ENCODE results near the gene SART1. TPM values are rescaled to one million over a fixed set of nuclear protein-coding genes. Genes with fewer than 3 reads are reported as not detected.
"Not testable (repeated sequence)": the region's sequence is repeated elsewhere in the genome, so short reads cannot be mapped to it uniquely, and the experiment has no call there.

SART1 gene
- total RNA-seq, 2 experiments from 2014 or later: 65.4 to 70.1 TPM

DNA sequence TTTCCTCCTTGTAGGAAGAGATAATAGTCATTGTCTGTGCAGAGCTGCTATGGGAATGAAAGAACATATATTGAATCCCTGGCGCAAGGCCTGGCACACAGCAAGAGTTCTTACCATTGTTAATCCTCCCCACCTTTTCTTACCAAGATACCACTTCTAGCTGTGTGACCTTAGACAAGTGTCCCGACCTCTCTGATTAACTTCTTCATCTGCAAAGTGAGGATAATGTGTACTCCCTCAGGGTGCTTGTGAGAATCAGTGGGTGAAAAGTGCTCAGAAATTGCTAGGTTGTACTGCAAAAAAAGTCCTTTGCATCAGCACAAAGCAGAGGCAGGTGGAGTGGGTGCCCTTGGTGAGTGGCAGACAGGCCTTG is 46.5 kb downstream of the SART1 start:
- ChIA-PET POLR2A (no interaction called here), CTCF (interaction anchor here (1.0 to 2.4 kb wide), 4 partner anchors 14 to 296 kb away, joined by 3 to 13 read pairs (median 5); partner anchors contain the start of genes CATSPER1 and KAT5)

DNA sequence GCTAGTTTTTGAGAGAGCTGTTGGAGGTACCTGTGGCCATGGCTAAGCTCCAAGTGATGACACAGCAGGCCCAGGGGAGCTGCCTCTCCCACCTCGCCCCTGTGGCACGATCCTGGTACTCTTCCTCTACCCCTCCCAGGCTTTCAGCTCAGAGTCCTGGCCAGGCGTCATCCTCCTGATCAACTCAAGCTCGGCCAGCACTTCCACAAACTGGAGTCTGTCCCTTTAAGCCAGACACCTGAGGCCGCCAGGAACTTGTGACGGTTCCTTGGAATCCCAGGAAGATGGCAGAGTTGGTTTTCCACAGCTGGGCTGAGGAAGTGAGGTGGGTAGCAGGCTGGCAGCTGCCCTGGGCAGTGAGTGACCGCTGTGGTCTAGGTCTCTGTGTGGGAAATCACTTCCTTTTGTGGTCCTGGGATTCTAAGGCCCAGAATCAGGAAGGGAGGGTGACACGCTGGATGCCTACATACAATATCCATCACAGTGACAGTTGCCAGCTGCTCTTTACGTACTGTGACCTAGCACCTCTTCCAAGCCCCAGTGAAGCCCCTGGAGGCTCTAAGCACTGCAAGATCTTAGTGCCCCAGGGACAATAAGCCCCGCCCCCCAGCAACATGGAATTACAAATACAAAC is 47.1 kb downstream of the SART1 start:
- POLR2A ChIA-PET: interaction anchor here (0.6 kb wide), 1 partner anchor 150 kb away, joined by 4 read pairs; no protein-coding TSS in a partner anchor
- CTCF ChIA-PET: interaction anchor here (0.7 to 2.4 kb wide), 5 partner anchors 14 to 297 kb away, joined by 3 to 13 read pairs (median 4); partner anchors contain the start of genes CATSPER1 and KAT5

DNA sequence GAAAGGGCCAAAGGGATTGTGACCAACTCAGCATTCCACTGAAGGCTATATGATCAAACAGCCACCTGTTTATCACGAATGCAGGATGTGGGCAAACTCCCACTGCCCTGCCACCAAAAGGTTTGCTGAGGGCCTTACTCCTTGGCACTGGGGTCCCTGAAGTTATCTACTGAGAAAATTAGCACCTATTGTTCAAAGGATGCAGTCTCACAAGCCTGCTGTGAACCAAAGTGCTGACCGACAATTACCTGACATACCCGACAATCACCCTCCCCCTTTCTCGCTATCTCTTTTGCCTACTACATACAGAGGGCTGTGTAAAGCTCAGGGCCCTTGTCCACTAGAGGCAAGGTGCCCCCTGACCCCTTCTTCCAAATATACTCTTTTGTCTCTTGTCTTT is 48.5 kb downstream of the SART1 start:
- POLR2A ChIA-PET: not testable (repeated sequence)
- CTCF ChIA-PET: interaction anchor here (1.2 to 2.4 kb wide), 2 partner anchors 12 to 22 kb away, joined by 5 to 13 read pairs; no protein-coding TSS in a partner anchor

DNA sequence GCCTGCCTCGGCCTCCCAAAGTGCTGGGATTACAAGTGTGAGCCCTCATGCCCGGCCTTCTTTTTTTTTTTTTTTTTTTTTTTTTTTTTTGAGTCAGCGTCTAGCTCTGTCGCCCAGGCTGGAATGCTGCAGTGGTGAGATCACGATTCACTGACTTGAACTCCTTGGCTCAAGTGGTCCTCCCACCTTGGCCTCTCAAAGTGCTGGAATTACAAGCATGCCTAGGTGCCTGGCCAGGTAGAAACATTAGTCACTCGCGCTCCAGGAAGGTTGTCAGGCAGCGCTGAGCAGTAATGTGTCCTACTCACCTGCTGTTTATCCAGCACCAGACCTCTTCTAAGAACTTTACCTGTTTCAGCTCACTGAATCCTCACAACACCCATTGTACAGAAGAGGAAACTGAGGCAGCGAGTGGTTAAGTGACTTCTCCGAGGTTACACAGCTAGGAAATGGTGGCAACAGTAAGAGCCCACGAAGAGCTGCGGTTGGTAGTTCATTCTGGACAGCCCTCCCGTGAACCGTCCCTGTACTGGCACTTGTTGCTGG is 49.8 kb downstream of the SART1 start:
- POLR2A ChIA-PET: interaction anchor here (0.6 to 0.9 kb wide), 5 partner anchors 52 to 290 kb away, joined by 3 to 4 read pairs (median 4); partner anchors contain the start of genes CFL1 and YIF1A
- CTCF ChIA-PET: interaction anchor here (0.7 to 3.5 kb wide), 3 partner anchors 11 to 57 kb away, joined by 3 to 17 read pairs (median 3); no protein-coding TSS in a partner anchor

DNA sequence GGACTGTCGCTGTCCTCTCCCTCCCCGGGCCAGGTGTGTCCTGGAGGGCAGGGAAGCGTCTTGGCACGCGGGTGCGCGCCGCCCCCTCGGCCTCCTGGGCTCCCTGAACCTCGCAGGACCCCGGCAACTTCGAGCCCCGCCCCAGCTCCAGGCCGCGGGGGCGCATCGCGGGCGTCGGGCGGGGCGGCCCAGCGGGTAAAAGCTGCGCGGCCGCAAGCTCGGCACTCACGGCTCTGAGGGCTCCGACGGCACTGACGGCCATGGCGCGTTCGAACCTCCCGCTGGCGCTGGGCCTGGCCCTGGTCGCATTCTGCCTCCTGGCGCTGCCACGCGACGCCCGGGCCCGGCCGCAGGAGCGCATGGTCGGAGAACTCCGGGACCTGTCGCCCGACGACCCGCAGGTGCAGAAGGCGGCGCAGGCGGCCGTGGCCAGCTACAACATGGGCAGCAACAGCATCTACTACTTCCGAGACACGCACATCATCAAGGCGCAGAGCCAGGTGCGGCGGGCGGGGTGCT is 50.3 kb downstream of the SART1 start, which contains the start of gene CST6:
Gene CST6 (plus strand): TSS at position 224 of the 519 bp plus-strand sequence. CDS start 37 bp downstream, at position 261.
- ChIA-PET CTCF (interaction anchor here (0.7 to 3.5 kb wide), 3 partner anchors 11 to 57 kb away, joined by 3 to 17 read pairs (median 3); no protein-coding TSS in a partner anchor), POLR2A (interaction anchor here (0.6 to 0.9 kb wide), 5 partner anchors 51 to 290 kb away, joined by 3 to 4 read pairs (median 4); partner anchors contain the start of genes CFL1 and YIF1A)

DNA sequence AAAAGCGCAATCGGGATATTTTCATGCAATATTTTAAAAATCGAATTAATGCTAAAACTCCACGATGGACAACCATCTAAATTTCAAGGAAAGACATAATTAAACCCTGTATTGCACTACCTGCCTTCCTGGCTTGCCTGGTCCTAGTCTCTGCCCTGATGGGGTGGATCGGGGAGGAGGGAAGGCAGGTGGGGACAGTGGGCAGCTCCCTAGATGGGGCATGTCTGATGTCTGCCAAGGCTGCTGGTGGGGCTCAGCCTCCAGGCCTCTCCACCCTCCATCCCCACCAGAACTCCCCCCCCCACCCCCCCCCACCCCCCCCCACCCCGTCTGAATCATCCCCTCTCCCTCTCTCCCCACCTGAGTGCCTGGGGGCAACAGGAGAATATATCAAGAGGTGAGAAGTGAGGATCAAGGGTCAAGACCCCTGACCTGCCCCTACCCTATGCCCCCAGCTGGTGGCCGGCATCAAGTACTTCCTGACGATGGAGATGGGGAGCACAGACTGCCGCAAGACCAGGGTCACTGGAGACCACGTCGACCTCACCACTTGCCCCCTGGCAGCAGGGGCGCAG is 50.9 kb downstream of the SART1 start:
- CTCF ChIA-PET: interaction anchor here (1.3 to 3.5 kb wide), 2 partner anchors 10 to 39 kb away, joined by 3 to 17 read pairs; no protein-coding TSS in a partner anchor
- POLR2A ChIA-PET: no interaction called here

DNA sequence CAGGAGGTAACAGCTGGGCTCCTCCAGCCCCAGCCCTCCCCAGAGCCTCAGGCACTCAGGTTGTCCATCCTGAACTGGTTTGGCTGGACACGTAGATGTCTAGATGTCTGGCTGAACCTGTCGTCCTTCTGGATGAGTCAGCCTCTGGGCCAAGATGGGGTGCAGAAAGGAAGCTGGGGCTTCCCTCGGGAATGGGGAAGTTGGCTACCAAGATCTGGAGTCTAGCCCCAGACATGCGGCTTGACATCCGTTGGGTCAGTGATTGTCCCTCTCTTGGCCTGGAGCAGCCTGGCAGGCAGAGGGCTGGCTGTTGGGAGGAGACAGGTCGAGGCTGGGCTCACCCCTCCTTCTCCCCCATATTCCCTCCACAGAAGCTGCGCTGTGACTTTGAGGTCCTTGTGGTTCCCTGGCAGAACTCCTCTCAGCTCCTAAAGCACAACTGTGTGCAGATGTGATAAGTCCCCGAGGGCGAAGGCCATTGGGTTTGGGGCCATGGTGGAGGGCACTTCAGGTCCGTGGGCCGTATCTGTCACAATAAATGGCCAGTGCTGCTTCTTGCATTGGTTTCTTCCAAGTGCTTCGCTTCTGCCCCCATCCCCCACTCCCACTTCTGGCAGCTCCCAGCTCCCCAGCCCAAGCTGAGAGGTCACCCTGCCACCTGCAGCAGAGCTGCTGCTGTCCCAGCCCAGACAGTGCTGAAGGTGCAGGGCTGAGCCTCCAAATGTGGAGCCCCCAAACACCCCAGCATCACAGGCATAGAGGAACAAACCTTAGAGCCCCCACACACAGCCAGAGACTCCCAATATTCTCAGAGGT is 51.6 kb downstream of the SART1 start:
- ChIA-PET CTCF (interaction anchor here (0.9 to 3.5 kb wide), 2 partner anchors 10 to 12 kb away, joined by 3 to 17 read pairs; no protein-coding TSS in a partner anchor), POLR2A (no interaction called here)

DNA sequence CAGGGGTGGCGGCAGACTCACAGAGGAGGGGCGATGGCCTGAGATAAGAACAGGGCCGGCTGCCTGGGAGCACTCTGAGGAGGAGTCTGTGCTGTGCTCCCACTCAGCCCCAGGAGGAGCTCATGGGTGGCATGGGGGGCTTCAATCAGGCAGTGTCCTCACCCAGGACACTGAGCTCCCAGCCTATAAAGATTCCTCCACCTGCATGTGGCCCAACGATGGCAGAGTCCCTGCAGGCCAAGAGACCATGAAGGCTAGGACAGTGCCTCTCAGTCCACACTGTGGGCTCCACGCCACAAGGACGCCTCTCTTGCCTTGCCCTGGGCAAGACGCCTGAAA is 52.2 kb downstream of the SART1 start:
- POLR2A ChIA-PET: no interaction called here
- CTCF ChIA-PET: interaction anchor here (0.9 to 3.5 kb wide), 2 partner anchors 9 to 13 kb away, joined by 3 to 17 read pairs; no protein-coding TSS in a partner anchor

DNA sequence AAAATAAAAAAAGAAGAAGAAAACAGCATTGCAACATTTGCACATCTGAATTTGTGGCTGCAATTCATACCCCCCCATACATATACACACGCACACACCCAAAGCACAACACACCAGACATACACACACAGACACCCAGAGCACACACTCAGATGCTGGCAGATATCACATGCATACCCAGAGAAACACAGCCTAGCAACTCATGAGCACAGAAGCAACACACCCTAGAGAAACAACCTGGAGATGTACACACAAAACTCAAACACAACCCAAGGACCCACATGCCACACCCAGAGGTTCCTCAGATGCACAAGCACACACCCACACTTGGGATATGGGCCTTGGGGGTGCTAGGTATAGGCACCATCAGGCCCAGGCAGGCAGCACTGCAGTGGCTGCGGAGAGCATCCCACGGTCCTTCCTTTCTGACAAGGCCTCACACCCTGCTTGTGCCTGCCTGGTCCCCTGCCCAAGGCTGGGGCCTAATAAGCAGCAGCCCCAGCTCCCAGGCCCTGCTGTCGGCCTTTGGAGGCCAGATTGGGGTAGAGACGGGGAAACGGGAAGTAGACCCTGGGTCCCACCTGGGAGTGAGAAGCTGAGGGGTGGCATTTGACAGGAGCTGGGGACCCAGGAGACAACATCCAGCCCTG is 53.4 kb downstream of the SART1 start:
- ChIA-PET POLR2A (no interaction called here), CTCF (interaction anchor here (0.7 to 3.5 kb wide), 3 partner anchors 8 to 141 kb away, joined by 3 to 17 read pairs (median 3); no protein-coding TSS in a partner anchor)

DNA sequence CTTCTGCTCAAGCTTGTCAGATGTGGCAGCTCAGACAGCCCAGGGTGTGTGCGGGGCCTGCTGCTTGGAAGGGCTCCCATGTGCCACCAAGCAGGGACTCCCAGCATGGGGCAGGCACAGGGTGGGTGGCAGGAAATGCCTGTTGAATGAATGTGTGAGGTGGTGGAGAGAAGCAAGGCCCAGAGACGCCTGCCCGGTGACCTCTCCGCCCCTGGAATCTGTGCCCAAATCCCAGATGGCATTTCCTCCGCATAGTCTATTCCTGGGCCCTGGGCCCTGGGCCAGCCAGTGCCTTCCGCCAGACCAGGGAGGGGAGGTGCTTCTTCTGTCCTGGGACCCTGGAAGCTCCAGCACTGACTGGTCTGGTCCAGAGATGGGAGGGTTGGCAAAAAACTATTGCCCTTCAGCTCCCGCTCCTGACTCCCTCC is 53.9 kb downstream of the SART1 start:
- POLR2A ChIA-PET: no interaction called here
- CTCF ChIA-PET: no interaction called here

DNA sequence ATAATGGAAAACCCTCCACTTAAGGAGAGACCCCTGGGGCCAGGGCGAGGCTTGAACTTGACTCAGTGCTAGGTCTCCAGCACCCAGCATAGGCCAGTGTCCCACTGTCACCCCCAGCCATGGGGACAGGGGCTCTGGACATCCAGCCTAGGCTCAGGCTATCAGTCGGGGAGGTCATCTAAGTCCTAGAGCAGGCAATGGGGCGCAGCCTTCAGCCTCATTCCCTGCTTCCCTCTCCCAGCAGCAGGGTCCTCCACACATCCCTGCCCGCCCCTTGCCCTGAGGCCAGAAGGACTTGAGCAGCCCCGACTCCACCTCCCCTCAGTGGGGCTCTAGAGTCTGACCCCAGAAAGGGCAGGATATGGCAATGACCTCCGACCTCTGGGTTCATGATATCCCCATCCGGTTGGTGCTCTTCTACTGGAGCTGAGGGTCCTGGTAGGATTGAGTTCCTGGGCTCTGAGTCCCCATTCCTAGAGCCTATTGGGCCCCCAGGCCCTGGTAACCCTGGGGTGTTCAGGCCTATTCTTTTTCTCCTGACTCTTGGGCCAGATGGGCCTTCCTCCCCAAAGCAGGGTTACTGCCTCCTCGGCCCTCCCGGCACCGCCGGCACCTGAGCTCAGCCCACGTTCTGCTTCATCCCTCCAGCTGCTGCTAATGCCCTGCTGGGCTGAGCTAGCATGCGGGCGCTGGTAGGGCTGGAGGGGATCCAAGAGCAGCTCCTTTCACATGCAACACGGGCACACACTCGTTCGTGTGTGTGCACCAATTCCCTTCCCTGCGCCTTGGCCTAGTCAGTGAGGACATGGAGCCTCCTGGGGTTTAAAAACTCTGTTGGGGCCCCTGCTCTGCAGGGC is 54.6 kb downstream of the SART1 start:
- ChIA-PET CTCF (no interaction called here), POLR2A (no interaction called here)

DNA sequence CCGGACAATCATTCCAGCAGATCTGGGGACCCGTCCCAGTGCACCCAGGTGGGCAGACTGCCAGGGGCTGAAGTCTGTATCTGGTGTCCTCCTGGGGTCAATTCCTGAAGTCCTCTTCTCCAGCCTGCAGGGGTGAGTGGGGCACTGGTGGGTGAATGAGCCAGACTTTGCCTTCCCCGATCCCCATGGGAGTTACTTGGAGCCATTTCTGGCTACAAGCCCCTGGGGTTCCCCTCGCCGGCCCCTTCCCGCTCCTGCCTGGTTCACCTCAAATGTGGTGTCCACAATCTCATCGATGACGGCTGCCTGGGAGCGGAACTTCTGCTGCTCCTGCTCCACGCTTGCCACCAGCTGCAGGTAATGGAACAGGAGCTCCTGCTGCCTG is 55.3 kb downstream of the SART1 start:
- POLR2A ChIA-PET: no interaction called here

DNA sequence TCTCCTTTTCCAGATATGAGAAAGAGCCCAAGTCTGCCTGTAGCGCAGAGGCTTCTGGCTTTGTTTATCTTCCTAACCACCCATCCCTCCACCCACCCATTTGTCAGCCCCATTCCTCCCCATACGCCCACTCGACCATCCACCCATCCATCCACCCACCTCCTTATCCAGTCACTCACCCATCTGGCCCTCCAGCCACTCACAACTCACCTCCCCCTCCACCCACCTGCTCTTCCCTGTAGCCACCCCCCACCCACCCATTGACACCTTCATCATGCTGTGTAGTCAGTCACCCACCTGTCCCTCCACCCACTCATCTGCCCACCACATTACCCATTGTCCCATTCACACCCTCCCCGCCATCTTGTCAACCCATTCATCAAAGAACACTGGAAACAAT is 55.8 kb downstream of the SART1 start:
- POLR2A ChIA-PET: no interaction called here
- CTCF ChIA-PET: interaction anchor here (0.7 to 1.1 kb wide), 3 partner anchors 24 to 168 kb away, joined by 3 read pairs; no protein-coding TSS in a partner anchor

More for the DNA sequence above, 55.3 kb downstream of the SART1 start:
- CTCF ChIA-PET: no interaction called here

DNA sequence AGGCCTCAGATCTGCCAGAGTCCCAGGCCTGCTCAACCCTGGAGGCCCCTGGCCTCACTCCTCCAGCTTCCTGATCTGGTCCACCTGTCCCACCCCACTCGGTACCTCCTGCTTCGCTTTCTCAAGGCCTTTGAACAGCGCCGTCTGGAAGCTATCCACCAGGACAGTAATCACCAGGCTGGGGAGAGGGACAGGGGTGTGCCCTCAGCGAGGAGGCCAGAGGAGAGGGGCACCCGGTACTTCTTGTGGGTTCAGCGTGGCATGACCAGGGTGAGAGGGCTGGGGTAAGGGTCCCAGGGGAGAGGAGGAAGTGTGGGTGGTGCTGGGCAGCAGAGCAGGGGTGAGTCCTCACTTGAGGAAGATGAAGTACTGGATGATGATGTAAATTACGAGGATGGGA is 58.7 kb downstream of the SART1 start:
- POLR2A ChIA-PET: no interaction called here
- CTCF ChIA-PET: interaction anchor here (0.6 kb wide), 1 partner anchor 122 kb away, joined by 3 read pairs; no protein-coding TSS in a partner anchor

DNA sequence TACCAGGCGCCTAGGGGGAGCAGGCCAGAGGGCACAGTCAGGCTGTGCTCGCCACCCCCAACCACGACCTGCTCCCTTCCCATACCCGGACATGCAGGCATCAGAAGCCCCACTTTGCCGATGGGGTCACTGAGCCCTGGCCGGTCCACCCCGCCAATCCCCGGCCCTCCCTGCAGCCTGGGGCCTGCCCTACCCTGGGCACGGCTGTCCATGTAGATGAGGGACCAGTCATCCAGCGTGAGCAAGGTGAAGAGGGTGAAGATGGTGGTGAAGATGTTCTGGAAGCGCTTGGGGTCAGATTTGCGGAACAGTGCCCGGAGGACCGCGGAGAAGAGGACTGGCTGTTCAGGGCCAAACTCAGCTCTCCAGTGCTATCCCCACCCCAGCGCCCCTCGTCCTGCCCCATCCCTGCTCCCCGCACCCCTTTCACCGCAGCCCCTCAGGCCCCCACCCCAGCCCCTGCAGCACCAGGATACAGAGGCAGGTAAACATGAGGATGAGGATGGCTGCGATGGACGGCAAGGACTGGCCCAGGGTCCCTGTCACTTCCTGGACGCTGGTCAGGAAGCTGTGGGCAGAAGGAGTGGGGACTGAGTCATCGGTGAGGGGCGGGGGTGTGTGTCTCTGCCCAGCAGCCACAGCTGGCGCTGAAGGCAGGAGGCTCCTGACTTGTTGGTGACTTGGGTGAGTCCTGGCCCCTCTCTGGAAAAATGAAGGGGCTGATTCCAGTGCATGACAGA is 59.3 kb downstream of the SART1 start:
- CTCF ChIA-PET: interaction anchor here (0.6 to 2.8 kb wide), 4 partner anchors 12 to 123 kb away, joined by 3 to 18 read pairs (median 10); no protein-coding TSS in a partner anchor
- POLR2A ChIA-PET: no interaction called here

DNA sequence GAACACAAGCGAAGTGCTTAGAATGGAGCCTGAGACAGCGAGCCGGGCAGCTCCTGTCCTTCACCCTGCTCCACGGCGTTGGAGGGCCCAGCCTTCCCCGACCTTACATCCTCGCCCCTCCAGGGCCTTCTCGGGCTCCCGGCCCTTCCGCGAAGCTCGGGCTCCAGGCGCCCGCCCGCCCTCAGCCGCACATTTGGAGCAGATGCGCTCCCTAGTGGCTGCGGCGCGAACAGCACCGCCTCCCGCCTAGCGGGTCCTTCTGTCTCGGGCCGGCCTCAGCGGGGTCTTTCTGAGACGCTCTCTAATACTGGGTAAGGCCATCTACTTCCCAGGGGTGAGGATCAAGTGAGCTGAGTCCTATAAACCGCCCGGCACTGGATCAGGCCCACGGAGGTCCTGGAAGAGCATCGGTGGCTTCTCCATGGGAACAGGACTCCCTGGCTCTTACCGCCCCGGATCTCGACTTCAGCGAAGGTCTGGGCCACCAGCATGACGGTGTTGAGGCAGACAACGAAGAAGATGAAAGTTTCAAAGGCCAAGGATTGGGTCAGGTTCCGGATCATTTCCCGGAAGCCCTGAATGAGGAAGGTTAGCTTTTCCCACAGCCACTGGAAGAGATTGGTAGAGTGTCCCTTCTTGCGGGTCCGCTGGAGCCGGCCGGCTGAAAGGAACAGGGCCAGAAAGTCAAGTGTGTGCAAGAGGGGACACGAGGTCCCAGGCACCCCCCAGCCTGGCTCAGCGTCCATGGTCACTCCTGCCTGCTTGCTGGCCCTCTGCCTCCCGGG is 61.1 kb downstream of the SART1 start:
- ChIA-PET POLR2A (interaction anchor here (0.6 kb wide), 1 partner anchor 311 kb away, joined by 3 read pairs; the partner anchor contains the start of gene KAT5), CTCF (interaction anchor here (0.5 to 2.8 kb wide), 27 partner anchors 9 to 1527 kb away, joined by 3 to 18 read pairs (median 4); partner anchors contain the start of genes BANF1, CST6, FIBP and KAT5)

All from activated CD8-positive, alpha-beta memory T cell treated with anti-CD3 and anti-CD28 coated beads for 36 hours (primary cell).